T-helper 1 cell treated with Interleukin-12 subunit alpha and Interleukin-12 subunit beta and Interleukin-4 antibody, amounts not matched to agents 30 μg/mL and 1 μg/mL, for 36 hours (primary cell): ENCODE results near the gene LRRC49.
A peak's percentile ranks its signal among the peaks of the same experiment; 100 is the strongest.

Experiments used
- H3K27ac Mint-ChIP-seq: one replicate; pipeline ENCODE4 v1.8.0; 2021; ENCODE audit warnings: mild to moderate bottlenecking, mixed read lengths
- H3K27me3 Mint-ChIP-seq: one replicate; pipeline ENCODE4 v1.8.0; 2021; ENCODE audit warnings: low read depth, mixed read lengths
- H3K36me3 Mint-ChIP-seq: one replicate; pipeline ENCODE4 v1.8.0; 2021; ENCODE audit warnings: low read depth, mixed read lengths
- H3K4me1 Mint-ChIP-seq: one replicate; pipeline ENCODE4 v1.8.0; 2021; ENCODE audit warnings: low read depth, mixed read lengths
- H3K4me3 Mint-ChIP-seq: one replicate; pipeline ENCODE4 v1.8.0; 2021; ENCODE audit warnings: mild to moderate bottlenecking, moderate library complexity, mixed read lengths
- H3K9me3 Mint-ChIP-seq: one replicate; pipeline ENCODE4 v1.8.0; 2021; ENCODE audit warnings: mixed read lengths

LRRC49 gene

GRCh38 chr15:70879401-70879800 is 13.2 kb upstream of the LRRC49 start:
- Mint-ChIP-seq H3K4me3 (no peak overlapping the region), H3K36me3 (no peaks in the 10 kb centered on the region), H3K27me3 (peaks cover 54% of the 10 kb centered on the region), H3K4me1 (no peaks in the 10 kb centered on the region), H3K27ac (no peak overlapping the region), H3K9me3 (no peaks in the 10 kb centered on the region)

GRCh38 chr15:70880781-70881180 is 11.8 kb upstream of the LRRC49 start:
- Mint-ChIP-seq H3K36me3 (no peaks in the 10 kb centered on the region), H3K4me3 (no peak overlapping the region), H3K27me3 (peaks cover 46% of the 10 kb centered on the region), H3K4me1 (no peaks in the 10 kb centered on the region), H3K9me3 (no peaks in the 10 kb centered on the region), H3K27ac (no peak overlapping the region)

- Mint-ChIP-seq H3K27me3 (peaks cover 34% of the 10 kb centered on the region), H3K36me3 (no peaks in the 10 kb centered on the region), H3K27ac (no peak overlapping the region), H3K9me3 (no peaks in the 10 kb centered on the region), H3K4me1 (no peaks in the 10 kb centered on the region), H3K4me3 (no peak overlapping the region)
These were observed 10.3 kb upstream of the LRRC49 start for GRCh38 chr15:70882361-70882760.

GRCh38 chr15:70892912-70893560 is 410 bp downstream of the LRRC49 start:
- Mint-ChIP-seq H3K27me3 (peaks cover 73% of the 10 kb centered on the region), H3K36me3 (no peaks in the 10 kb centered on the region), H3K4me3 (peak overlapping the region; percentile 78), H3K9me3 (no peaks in the 10 kb centered on the region), H3K4me1 (peaks cover 9% of the 10 kb centered on the region), H3K27ac (peak overlapping the region; percentile 62)

- no peaks in the 10 kb centered on the region for H3K36me3 Mint-ChIP-seq
- H3K27ac Mint-ChIP-seq: no peak overlapping the region
- no peak overlapping the region for H3K4me3 Mint-ChIP-seq
- H3K27me3 Mint-ChIP-seq: peaks cover 22% of the 10 kb centered on the region
- no peaks in the 10 kb centered on the region for H3K4me1 Mint-ChIP-seq
- H3K9me3 Mint-ChIP-seq: no peaks in the 10 kb centered on the region
These were observed 9.5 kb downstream of the LRRC49 start for GRCh38 chr15:70902107-70902506.

- H3K9me3 Mint-ChIP-seq: peaks cover 11% of the 10 kb centered on the region
- H3K27me3 Mint-ChIP-seq: peaks cover 4% of the 10 kb centered on the region
- H3K4me1 Mint-ChIP-seq: no peaks in the 10 kb centered on the region
- no peaks in the 10 kb centered on the region for H3K36me3 Mint-ChIP-seq
- no peak overlapping the region for H3K27ac Mint-ChIP-seq
- H3K4me3 Mint-ChIP-seq: no peak overlapping the region
These were observed 14.2 kb downstream of the LRRC49 start for GRCh38 chr15:70906842-70907241.

- no peaks in the 10 kb centered on the region for H3K27me3 Mint-ChIP-seq
- H3K27ac Mint-ChIP-seq: no peak overlapping the region
- H3K9me3 Mint-ChIP-seq: peaks cover 11% of the 10 kb centered on the region
- H3K4me1 Mint-ChIP-seq: no peaks in the 10 kb centered on the region
- H3K36me3 Mint-ChIP-seq: no peaks in the 10 kb centered on the region
- H3K4me3 Mint-ChIP-seq: no peak overlapping the region
These were observed 15.3 kb downstream of the LRRC49 start for GRCh38 chr15:70907784-70908471.

GRCh38 chr15:70910958-70911357 is 18.3 kb downstream of the LRRC49 start:
- Mint-ChIP-seq H3K27ac (no peak overlapping the region), H3K4me1 (no peaks in the 10 kb centered on the region), H3K9me3 (peaks cover 11% of the 10 kb centered on the region), H3K27me3 (no peaks in the 10 kb centered on the region), H3K36me3 (no peaks in the 10 kb centered on the region), H3K4me3 (no peak overlapping the region)

- Mint-ChIP-seq H3K27ac (no peak overlapping the region), H3K36me3 (no peaks in the 10 kb centered on the region), H3K9me3 (peaks cover 11% of the 10 kb centered on the region), H3K4me1 (no peaks in the 10 kb centered on the region), H3K27me3 (no peaks in the 10 kb centered on the region), H3K4me3 (no peak overlapping the region)
These were observed 19.6 kb downstream of the LRRC49 start for GRCh38 chr15:70912187-70912586.

- Mint-ChIP-seq H3K27ac (no peak overlapping the region), H3K36me3 (no peaks in the 10 kb centered on the region), H3K4me1 (no peaks in the 10 kb centered on the region), H3K9me3 (no peaks in the 10 kb centered on the region), H3K27me3 (peaks cover 4% of the 10 kb centered on the region), H3K4me3 (no peak overlapping the region)
These were observed 23.9 kb downstream of the LRRC49 start for GRCh38 chr15:70916531-70916930.

- H3K27me3 Mint-ChIP-seq: peaks cover 10% of the 10 kb centered on the region
- H3K27ac Mint-ChIP-seq: no peak overlapping the region
- H3K9me3 Mint-ChIP-seq: no peaks in the 10 kb centered on the region
These were observed 25.3 kb downstream of the LRRC49 start for GRCh38 chr15:70917955-70918354.

GRCh38 chr15:70920981-70921696 is 28.5 kb downstream of the LRRC49 start:
- Mint-ChIP-seq H3K27ac (no peak overlapping the region), H3K4me3 (no peak overlapping the region), H3K9me3 (no peaks in the 10 kb centered on the region), H3K4me1 (no peaks in the 10 kb centered on the region), H3K27me3 (peaks cover 12% of the 10 kb centered on the region), H3K36me3 (no peaks in the 10 kb centered on the region)

More at GRCh38 chr15:70917955-70918354, 25.3 kb downstream of the LRRC49 start:
- no peaks in the 10 kb centered on the region for H3K4me1 Mint-ChIP-seq
- no peak overlapping the region for H3K4me3 Mint-ChIP-seq
- H3K36me3 Mint-ChIP-seq: no peaks in the 10 kb centered on the region

GRCh38 chr15:70922119-70922518 is 29.5 kb downstream of the LRRC49 start:
- Mint-ChIP-seq H3K36me3 (no peaks in the 10 kb centered on the region), H3K4me1 (no peaks in the 10 kb centered on the region), H3K4me3 (no peak overlapping the region), H3K27me3 (peaks cover 17% of the 10 kb centered on the region), H3K9me3 (no peaks in the 10 kb centered on the region), H3K27ac (no peak overlapping the region)

- Mint-ChIP-seq H3K27ac (no peak overlapping the region), H3K36me3 (no peaks in the 10 kb centered on the region), H3K27me3 (peaks cover 20% of the 10 kb centered on the region), H3K4me3 (no peak overlapping the region), H3K9me3 (no peaks in the 10 kb centered on the region), H3K4me1 (no peaks in the 10 kb centered on the region)
These were observed 30.9 kb downstream of the LRRC49 start for GRCh38 chr15:70923311-70924080.
